CD4-positive, alpha-beta T cell treated with Interleukin-12 subunit alpha and Interleukin-12 subunit beta, for 1 hour (primary cell): ENCODE results near the gene MTA2.
"Not testable (repeated sequence)": the region's sequence is repeated elsewhere in the genome, so short reads cannot be mapped to it uniquely, and the experiment has no call there.

Experiments
- DNase-seq: peaks from one replicate; pipeline ENCODE4 v3.0.0-alpha.2; 2020

MTA2 gene

GRCh38 chr11:62565100-62565802 lies 36.4 kb downstream of the MTA2 start:
- DNase-seq: no peak

GRCh38 chr11:62561677-62562230 lies 39.9 kb downstream of the MTA2 start:
- DNase-seq: not testable (repeated sequence)

DNA sequence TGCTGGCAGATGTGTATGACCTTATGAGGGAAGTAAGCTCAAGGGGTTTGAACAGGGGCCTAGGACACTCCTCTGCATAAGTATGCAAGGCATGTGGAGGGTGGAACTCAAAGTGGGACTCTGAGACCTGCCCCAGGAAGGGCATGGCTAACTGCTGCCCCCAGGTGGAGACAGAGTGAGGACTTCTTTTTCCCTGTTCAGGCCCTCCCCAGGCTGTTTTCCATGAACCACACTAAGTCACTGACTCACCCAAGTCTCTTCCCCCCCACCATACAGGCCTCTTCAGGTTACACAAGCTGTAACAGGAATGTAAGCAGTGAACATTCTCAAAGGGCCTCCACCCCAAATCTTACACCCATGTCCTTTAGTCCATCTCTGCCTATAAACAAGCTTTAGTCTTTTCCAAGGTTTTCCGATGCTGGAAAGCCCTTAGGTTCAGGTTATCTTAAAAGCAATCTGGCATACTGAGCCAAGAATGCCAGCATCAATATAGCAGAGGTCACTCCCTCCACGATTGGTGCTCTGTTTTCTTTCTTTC lies 41.0 kb downstream of the MTA2 start:
- DNase-seq: peak; percentile 85

GRCh38 chr11:62559626-62560025 lies 42.0 kb downstream of the MTA2 start:
- not testable (repeated sequence) for DNase-seq

DNA sequence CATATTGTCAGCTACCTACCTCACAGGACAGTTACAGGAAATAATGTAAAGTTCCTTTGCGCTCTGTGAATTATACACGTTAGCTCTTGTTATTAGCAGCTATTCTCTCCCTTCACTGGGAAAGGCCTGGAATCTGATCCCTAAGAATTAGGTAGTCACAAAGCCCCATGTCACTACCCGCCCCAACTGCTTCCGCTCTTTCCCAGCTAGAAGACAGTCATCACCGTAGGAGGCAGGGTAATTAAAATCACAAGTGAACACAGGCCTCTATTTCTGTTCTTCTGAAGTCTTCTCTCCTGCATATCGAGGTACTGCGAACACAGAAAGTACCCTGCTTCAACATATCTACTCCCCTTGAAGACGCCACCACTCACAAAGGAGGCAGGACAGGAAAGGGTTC lies 42.5 kb downstream of the MTA2 start:
- no peak for DNase-seq

DNA sequence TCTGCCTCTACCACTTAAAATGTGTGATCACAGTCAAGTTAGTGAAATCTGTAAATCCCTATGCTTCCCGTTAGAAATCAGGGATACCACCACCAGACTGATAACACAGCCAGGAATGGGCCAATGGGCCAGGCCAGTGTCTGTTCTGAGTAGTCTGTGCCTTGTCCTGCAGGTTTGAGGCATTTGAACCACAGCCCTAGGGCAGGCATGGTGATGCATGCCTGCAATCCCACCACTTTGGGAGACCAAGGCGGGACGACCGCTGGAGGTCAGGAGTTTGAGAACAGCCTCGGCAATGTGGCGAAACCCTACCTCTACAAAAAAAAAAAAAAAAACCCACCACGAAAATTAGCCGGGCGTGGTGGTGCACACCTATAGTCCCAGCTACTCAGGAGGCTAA lies 43.0 kb downstream of the MTA2 start:
- no peak for DNase-seq

DNA sequence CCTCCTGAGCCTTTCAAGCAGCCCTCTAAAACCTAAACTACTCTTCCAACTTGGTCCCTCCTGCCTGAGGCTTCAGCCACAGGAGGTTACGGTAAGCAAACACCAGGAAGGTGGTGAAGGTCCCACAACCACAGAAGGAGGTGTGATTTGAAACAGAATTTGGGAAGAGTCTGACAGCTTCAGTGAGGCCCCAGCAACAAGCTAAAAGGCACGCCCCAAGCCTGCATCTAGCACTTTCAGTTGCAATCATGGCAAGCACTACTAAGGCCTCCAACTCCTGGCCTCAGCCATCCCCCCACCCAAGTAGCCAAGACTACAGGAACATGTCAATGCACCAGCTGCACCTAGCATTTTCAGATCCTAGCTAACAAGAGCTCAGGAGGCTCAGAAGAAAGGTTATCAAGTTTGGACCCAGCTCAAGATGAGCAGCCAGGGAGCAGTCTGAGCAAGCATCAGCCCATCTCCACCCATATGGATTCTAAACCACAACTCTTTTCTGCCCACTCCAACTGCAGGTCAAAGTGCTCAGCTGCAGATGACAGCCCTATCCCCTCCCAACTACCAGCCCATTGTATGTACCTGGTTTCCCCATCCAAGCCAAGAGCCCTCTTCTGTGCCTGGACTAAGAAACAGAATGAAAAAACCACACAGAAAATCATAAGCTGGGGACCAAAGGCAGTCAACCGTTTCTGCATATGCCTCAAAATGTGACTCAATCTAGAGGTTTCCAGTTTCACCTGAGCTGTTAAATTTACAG lies 44.6 kb downstream of the MTA2 start:
- DNase-seq: peak; percentile 70

GRCh38 chr11:62556108-62556874 lies 45.4 kb downstream of the MTA2 start:
- peak; percentile 90 for DNase-seq

- DNase-seq: peak; percentile 93
Observed at GRCh38 chr11:62555464-62556107, 46.1 kb downstream of the MTA2 start.

GRCh38 chr11:62554387-62555167 lies 47.1 kb downstream of the MTA2 start:
- peak; percentile 24 for DNase-seq

DNA sequence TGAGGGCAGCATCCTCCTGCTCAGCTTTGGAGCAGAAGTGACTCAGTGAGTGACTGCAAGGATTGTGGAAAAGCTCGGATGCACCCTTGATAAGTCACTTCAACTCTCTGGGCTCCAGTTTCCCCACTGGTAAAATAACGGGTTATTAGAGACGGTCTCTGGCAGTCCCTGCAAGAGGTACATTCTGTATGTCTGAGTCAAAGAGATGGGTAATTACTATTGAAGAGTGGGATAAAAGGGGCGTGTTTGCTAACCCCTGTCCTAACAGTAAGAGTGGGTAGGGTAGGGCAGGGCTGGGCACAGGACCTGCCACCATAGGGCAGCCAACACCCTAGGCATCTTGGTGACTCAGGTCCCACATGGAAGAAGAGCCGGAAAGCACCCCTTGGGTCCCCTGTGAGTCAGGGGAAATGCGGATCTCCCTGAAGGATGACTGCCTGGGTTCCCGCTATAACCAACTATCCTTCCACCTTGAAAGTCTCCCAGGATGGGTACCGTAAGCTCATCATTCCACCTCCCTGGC lies 47.8 kb downstream of the MTA2 start:
- DNase-seq: peak; percentile 33

- DNase-seq: peak; percentile 89
Observed at GRCh38 chr11:62553080-62553838, 48.4 kb downstream of the MTA2 start.

DNA sequence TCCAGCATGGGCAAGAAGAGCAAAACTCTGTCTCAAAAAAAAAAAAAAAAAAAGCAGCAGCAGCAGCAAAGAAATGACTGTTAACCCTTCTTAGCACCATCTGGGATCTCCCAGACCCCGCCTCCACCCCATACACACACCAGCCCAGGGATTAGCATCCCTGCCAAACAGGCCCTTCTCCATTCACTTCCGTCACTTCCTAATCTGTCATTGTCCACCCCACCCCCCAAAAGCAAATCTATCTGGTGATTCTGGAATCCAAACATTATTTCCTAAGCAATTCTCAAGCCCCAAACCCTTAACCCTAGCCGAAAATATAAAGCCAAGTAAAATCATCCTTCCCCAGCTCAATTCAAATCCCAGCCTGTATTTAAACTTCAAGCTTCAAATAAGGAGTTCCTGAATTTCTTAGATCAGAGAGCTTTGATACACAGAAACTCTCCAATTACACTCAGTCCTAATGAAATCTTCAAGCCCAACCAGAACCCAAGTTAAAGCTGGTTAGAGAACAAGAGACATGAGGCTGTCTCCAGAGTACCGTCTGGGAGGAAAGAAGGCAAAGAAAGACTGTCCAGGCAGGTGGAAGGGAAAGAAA lies 49.1 kb downstream of the MTA2 start:
- peak; percentile 43 for DNase-seq

DNA sequence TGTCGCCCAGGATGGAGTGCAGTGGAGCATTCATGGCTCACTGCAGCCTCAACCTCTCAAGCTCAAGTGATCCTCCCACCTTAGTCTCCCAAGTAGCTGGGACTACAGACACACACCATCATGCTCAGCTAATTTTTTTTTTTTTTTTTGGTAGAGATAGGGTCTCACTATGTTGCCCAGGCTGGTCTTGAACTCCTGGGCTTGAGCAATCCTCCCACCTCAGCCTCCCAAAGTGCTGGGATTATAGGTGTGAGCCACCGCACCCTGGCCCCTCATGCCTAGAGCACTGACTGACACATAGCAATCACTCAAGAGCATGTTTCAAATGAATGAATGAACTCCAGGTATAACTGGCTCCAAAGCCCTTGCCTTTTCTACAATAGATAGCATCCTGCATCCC lies 51.2 kb downstream of the MTA2 start:
- peak; percentile 12 for DNase-seq

GRCh38 chr11:62548545-62549335 lies 52.9 kb downstream of the MTA2 start:
- DNase-seq: no peak

GRCh38 chr11:62547691-62548281 lies 53.9 kb downstream of the MTA2 start:
- DNase-seq: no peak

DNA sequence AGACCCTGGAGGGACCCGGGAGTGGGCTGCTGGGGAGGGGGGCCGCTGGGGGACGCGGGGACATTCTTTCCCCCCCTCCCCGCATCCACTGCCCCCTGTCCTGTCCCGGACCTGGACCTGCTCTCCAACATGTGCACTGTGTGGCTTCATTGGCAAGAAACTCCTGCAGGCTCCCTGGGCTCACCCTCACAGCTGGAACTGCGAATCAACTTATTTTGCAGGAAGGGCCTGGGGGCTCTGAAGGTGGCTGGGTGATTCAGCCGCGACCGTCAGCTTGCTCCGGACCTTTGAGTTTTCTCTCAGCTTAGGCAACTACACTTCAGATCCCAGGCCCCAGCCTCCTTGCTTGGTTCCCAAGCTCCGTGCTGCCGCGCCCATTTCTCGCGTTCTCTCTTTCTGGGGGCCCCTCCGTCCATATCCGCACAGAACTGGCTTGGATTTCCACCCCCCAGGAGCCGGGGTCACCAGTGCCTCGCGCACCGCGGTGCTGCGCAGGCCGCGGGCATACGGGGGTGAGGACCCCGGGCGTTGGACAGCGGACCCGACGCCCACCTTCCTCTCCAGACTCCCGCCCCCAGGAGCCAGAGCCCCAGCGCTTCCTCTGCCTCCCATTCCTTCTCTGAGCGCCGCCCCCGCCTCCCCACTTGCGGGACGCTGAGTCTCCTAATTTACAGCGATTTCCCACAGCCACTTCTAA lies 54.6 kb downstream of the MTA2 start:
- no peak for DNase-seq

GRCh38 chr11:62546244-62546928 lies 55.3 kb downstream of the MTA2 start, which contains the start of gene AHNAK:
Gene AHNAK, minus strand, starts transcription at chr11:62546806. Its CDS starts 10,708 bp downstream, at chr11:62536098.
- DNase-seq: peak; percentile 86
